Measurements from ENCODE around the gene INSR.
"Not testable (repeated sequence)": the region's sequence is repeated elsewhere in the genome, so short reads cannot be mapped to it uniquely, and the experiment has no call there.

The INSR gene

GRCh38 chr19:7224209-7224686 lies 70.0 kb downstream of the INSR start:
- DNase-seq (ENCODE audit: low read depth in 3 of 3), result no peak

- no peak for DNase-seq (ENCODE audit: low read depth in 3 of 3)
Observed at GRCh38 chr19:7223429-7223828, 70.8 kb downstream of the INSR start.

- no peak for DNase-seq (ENCODE audit: low read depth in 3 of 3)
Observed at GRCh38 chr19:7219056-7219455, 75.2 kb downstream of the INSR start.

- no peak for DNase-seq (ENCODE audit: low read depth in 3 of 3)
Observed at GRCh38 chr19:7217861-7218260, 76.4 kb downstream of the INSR start.

- DNase-seq (ENCODE audit: low read depth in 3 of 3), result no peak
Observed at GRCh38 chr19:7216373-7216902, 77.8 kb downstream of the INSR start.

- no peak for DNase-seq (ENCODE audit: low read depth in 3 of 3)
Observed at GRCh38 chr19:7215176-7215575, 79.0 kb downstream of the INSR start.

- DNase-seq (ENCODE audit: low read depth in 3 of 3), result no peak
Observed at GRCh38 chr19:7214324-7215089, 79.7 kb downstream of the INSR start.

- DNase-seq (ENCODE audit: low read depth in 3 of 3), result no peak
Observed at GRCh38 chr19:7213628-7214323, 80.4 kb downstream of the INSR start.

- DNase-seq (ENCODE audit: low read depth in 3 of 3), result no peak
Observed at GRCh38 chr19:7211191-7211951, 82.8 kb downstream of the INSR start.

- DNase-seq (ENCODE audit: low read depth in 3 of 3), result no peak
Observed at GRCh38 chr19:7210359-7210758, 83.9 kb downstream of the INSR start.

- not testable (repeated sequence) for DNase-seq (ENCODE audit: low read depth in 3 of 3)
Observed at GRCh38 chr19:7209597-7210325, 84.5 kb downstream of the INSR start.

GRCh38 chr19:7209036-7209435 lies 85.2 kb downstream of the INSR start:
- not testable (repeated sequence) for DNase-seq (ENCODE audit: low read depth in 3 of 3)

- no peak for DNase-seq (ENCODE audit: low read depth in 3 of 3)
Observed at GRCh38 chr19:7203332-7203731, 90.9 kb downstream of the INSR start.

- DNase-seq (ENCODE audit: low read depth in 3 of 3), result no peak
Observed at GRCh38 chr19:7202888-7203287, 91.3 kb downstream of the INSR start.

- no peak for DNase-seq (ENCODE audit: low read depth in 3 of 3)
Observed at GRCh38 chr19:7200736-7201135, 93.5 kb downstream of the INSR start.

GRCh38 chr19:7199613-7200533 lies 94.3 kb downstream of the INSR start:
- no peak for DNase-seq (ENCODE audit: low read depth in 3 of 3)

GRCh38 chr19:7197760-7198696 lies 96.2 kb downstream of the INSR start:
- peak; percentile 76 to 85 (median 84) for DNase-seq (ENCODE audit: low read depth in 3 of 3)

GRCh38 chr19:7197119-7197759 lies 97.0 kb downstream of the INSR start:
- peak; percentile 84 to 92 (median 90) for DNase-seq (ENCODE audit: low read depth in 3 of 3)

- DNase-seq (ENCODE audit: low read depth in 3 of 3), result no peak
Observed at GRCh38 chr19:7196763-7197118, 97.5 kb downstream of the INSR start.

Measured in stimulated activated CD4-positive, alpha-beta T cell treated with anti-CD3 and anti-CD28 coated beads, TNF-alpha, amount 100 ng/mL, for 48 hours (primary cell).